CD14-positive monocyte (primary cell): ENCODE results near the gene FGF21. TPM values are rescaled to one million over a fixed set of nuclear protein-coding genes. Genes with fewer than 3 reads are reported as not detected.

Experiments
- DNase-seq, 3 donors: peaks; one replicate each; pipeline ENCODE4 v3.0.0-alpha.2; 2011 to 2022
- H2AFZ ChIP-seq: 2 replicates; pipeline ENCODE4 v1.6.0; 2012; ENCODE audit warnings: mild to moderate bottlenecking, low read depth, low read length, inconsistent platforms; ENCODE audit not compliant: insufficient read depth, poor library complexity, severe bottlenecking
- H3K27ac ChIP-seq, 2 donors: 1 replicate in 1 of 2; 2 replicates in 1 of 2; pipeline ENCODE4 v1.5.1; 2012 to 2013; ENCODE audit warnings: low read length in 2 of 2, control low read depth in 1 of 2, inconsistent platforms in 1 of 2, low read depth in 1 of 2, mild to moderate bottlenecking in 1 of 2
- H3K27me3 ChIP-seq, 2 donors: one replicate each; pipeline versions ENCODE4 v1.6.0 to v1.6.1; 2011 to 2013; ENCODE audit warnings: low read length in 2 of 2; ENCODE audit not compliant: control insufficient read depth in 2 of 2, insufficient read depth in 2 of 2
- H3K36me3 ChIP-seq, 2 donors: replicated peaks in 1 of 2; 1 replicate in 1 of 2; 2 replicates in 1 of 2; pipeline versions ENCODE4 v1.5.1 to v1.6.1; 2012 to 2013; ENCODE audit warnings: low read length in 2 of 2, control low read depth in 1 of 2, inconsistent platforms in 1 of 2, mild to moderate bottlenecking in 1 of 2; ENCODE audit not compliant: insufficient read depth in 2 of 2, control insufficient read depth in 1 of 2
- H3K4me1 ChIP-seq, 2 donors: 1 replicate in 1 of 2; 2 replicates in 1 of 2; pipeline versions ENCODE4 v1.5.1 to v1.6.1; 2012 to 2013; ENCODE audit warnings: low read length in 2 of 2, control low read depth in 1 of 2, inconsistent platforms in 1 of 2, mild to moderate bottlenecking in 1 of 2, moderate library complexity in 1 of 2; ENCODE audit not compliant: insufficient read depth in 2 of 2, control insufficient read depth in 1 of 2
- H3K4me2 ChIP-seq: replicated peaks from 2 replicates; pipeline ENCODE3; 2012; ENCODE audit warnings: low read length, moderate library complexity, mild to moderate bottlenecking; ENCODE audit not compliant: poor library complexity, severe bottlenecking; ENCODE audit errors: extremely low read depth
- H3K4me3 ChIP-seq, 3 experiments: fragments of 200-600 bp in 1 of 3; sonication (generic) in 1 of 3; replicated peaks in 1 of 3; 1 replicate in 2 of 3; 2 replicates in 1 of 3; pipeline ENCODE4 v1.5.1; 2011 to 2013; ENCODE audit warnings: low read length in 3 of 3, mild to moderate bottlenecking in 3 of 3, control low read depth in 2 of 3, low read depth in 2 of 3, inconsistent platforms in 1 of 3, moderate library complexity in 1 of 3
- H3K79me2 ChIP-seq: 2 replicates; pipeline ENCODE4 v1.6.0; 2012; ENCODE audit warnings: mild to moderate bottlenecking, control low read depth, inconsistent platforms, low read length, moderate library complexity; ENCODE audit not compliant: insufficient read depth
- H3K9ac ChIP-seq: 2 replicates; pipeline ENCODE4 v1.6.0; 2017; ENCODE audit warnings: low read length, mild to moderate bottlenecking; ENCODE audit not compliant: insufficient read depth, poor library complexity, severe bottlenecking
- H3K9me3 ChIP-seq, 2 donors: replicated peaks in 1 of 2; 1 replicate in 1 of 2; 2 replicates in 1 of 2; pipeline versions ENCODE4 v1.5.1 to v1.6.1; 2012 to 2013; ENCODE audit warnings: low read length in 2 of 2, control low read depth in 1 of 2; ENCODE audit not compliant: control insufficient read depth in 1 of 2, insufficient read depth in 1 of 2
- H4K20me1 ChIP-seq: 2 replicates; pipeline ENCODE4 v1.6.0; 2012; ENCODE audit warnings: mild to moderate bottlenecking, low read length, control low read depth, moderate library complexity; ENCODE audit not compliant: insufficient read depth
- H3K27ac Mint-ChIP-seq, 7 donors: one replicate each; pipeline ENCODE4 v1.8.0; 2020; ENCODE audit warnings: mild to moderate bottlenecking in 7 of 7, mixed read lengths in 7 of 7, moderate library complexity in 6 of 7, inconsistent platforms in 2 of 7
- H3K27me3 Mint-ChIP-seq, 3 donors: one replicate each; pipeline ENCODE4 v1.8.0; 2021 to 2022; ENCODE audit warnings: low read depth in 3 of 3, mild to moderate bottlenecking in 3 of 3, mixed read lengths in 3 of 3, moderate library complexity in 3 of 3, inconsistent platforms in 1 of 3
- H3K36me3 Mint-ChIP-seq, 2 donors: one replicate each; pipeline ENCODE4 v1.8.0; 2020; ENCODE audit warnings: mixed read lengths in 2 of 2, inconsistent platforms in 1 of 2, mild to moderate bottlenecking in 1 of 2
- H3K4me1 Mint-ChIP-seq: one replicate; pipeline ENCODE4 v1.8.0; 2020; ENCODE audit warnings: mild to moderate bottlenecking, mixed read lengths
- H3K4me3 Mint-ChIP-seq, 2 donors: one replicate each; pipeline ENCODE4 v1.8.0; 2020; ENCODE audit warnings: mild to moderate bottlenecking in 2 of 2, mixed read lengths in 2 of 2, moderate library complexity in 1 of 2
- H3K9me3 Mint-ChIP-seq, 7 donors: one replicate each; pipeline ENCODE4 v1.8.0; 2020 to 2022; ENCODE audit warnings: mixed read lengths in 7 of 7, mild to moderate bottlenecking in 6 of 7, moderate library complexity in 6 of 7, inconsistent platforms in 2 of 7
- WGBS: methylation state at CpG from one replicate; pipeline ENCODE4 v1.1.5; 2013; ENCODE audit warnings: missing lambda C conversion rate; ENCODE audit not compliant: insufficient coverage; 5-methylcytosine and 5-hydroxymethylcytosine counted together
- intact Hi-C, 2 donors: fragments of 100-400 bp; cut with micrococcal nuclease; formaldehyde crosslinking; loops; one replicate each; pipeline versions ENCODE4 v1.15.0 to v1.15.1; 2023
- polyA plus RNA-seq, 3 donors: library from polyadenylated mRNA; depleted of rRNA in 1 of 3; unstranded in 2 of 3; stranded (reverse) in 1 of 3; fragments of 300-500 nt in 2 of 3; fragments of >200 nt in 1 of 3; fragmentation: Illumina TruSeq in 2 of 3; gene quantifications; 1 replicate in 2 of 3; 2 replicates in 1 of 3; pipeline ENCODE4 v1.2.3, GENCODE V29; 2012 to 2021
- TF ChIP-seq, protein P1 (sequence below): fragments of 200-600 bp; IDR thresholded peaks from one replicate; pipeline ENCODE4 v1.8.0; 2022; ENCODE audit warnings: antibody characterized with exemption, mild to moderate bottlenecking

Gene FGF21
- polyA plus RNA-seq, 3 donors: not detected

DNA sequence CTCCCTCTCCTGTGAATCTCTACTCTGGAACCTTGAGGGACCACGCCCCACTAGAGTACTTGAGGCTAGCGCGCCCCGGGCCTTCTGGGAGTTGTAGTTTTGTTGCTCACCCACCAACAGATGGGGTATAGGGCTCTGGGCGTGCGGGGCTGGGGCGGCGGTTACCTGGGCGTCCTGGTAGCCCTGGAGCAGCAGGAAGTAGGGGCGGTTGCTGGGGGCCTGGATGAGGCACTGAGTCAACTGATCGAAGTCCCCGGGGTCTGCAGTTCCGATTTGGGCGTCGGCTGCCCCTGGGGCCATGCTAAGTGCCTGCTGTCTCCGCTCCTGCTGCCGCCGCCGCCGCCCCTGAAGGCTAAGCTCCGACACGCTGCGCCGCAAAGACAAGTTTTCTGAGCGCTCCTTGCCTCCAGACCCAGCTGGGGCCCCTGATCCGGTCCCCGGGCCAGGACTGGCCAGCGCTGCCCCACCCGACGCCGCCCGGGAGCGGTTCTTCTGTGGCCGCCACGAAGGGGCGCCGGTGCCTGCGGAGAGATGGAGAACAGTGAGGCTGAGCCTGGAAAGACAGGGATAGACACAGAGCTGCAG, 20.2 kb upstream of the FGF21 start:
- Histone ChIP-seq H3K9ac (no peak overlapping the region), H3K36me3 (no peaks in the 10 kb centered on the region), H3K27ac (no peak overlapping the region), H3K79me2 (no peaks in the 10 kb centered on the region), H3K27me3 (peaks cover 8% of the 10 kb centered on the region in 2 donors), H3K4me1 (peaks cover 6 to 16% of the 10 kb centered on the region in 2 donors), H4K20me1 (no peaks in the 10 kb centered on the region), H3K4me2 (no peak overlapping the region), H3K9me3 (peaks cover 3 to 7% of the 10 kb centered on the region in 2 donors), H3K4me3 (no peak overlapping the region), H2AFZ (no peak overlapping the region)
- intact Hi-C loops: no loop called here
- Mint-ChIP-seq H3K9me3 (peaks cover 2 to 17% (median 7%) of the 10 kb centered on the region in 7 donors), H3K36me3 (no peaks in the 10 kb centered on the region), H3K27me3 (peaks cover 20 to 45% (median 23%) of the 10 kb centered on the region in 3 donors), H3K4me3 (peak overlapping the region in 1 of 2 donors; percentile 37), H3K27ac (no peak overlapping the region), H3K4me1 (peaks cover 8% of the 10 kb centered on the region)
- TF ChIP-seq, protein P1, sequence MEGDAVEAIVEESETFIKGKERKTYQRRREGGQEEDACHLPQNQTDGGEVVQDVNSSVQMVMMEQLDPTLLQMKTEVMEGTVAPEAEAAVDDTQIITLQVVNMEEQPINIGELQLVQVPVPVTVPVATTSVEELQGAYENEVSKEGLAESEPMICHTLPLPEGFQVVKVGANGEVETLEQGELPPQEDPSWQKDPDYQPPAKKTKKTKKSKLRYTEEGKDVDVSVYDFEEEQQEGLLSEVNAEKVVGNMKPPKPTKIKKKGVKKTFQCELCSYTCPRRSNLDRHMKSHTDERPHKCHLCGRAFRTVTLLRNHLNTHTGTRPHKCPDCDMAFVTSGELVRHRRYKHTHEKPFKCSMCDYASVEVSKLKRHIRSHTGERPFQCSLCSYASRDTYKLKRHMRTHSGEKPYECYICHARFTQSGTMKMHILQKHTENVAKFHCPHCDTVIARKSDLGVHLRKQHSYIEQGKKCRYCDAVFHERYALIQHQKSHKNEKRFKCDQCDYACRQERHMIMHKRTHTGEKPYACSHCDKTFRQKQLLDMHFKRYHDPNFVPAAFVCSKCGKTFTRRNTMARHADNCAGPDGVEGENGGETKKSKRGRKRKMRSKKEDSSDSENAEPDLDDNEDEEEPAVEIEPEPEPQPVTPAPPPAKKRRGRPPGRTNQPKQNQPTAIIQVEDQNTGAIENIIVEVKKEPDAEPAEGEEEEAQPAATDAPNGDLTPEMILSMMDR: no peak
- DNase-seq: no peak
- WGBS: 95% methylated on average over 32 of the region's 38 CpGs

DNA sequence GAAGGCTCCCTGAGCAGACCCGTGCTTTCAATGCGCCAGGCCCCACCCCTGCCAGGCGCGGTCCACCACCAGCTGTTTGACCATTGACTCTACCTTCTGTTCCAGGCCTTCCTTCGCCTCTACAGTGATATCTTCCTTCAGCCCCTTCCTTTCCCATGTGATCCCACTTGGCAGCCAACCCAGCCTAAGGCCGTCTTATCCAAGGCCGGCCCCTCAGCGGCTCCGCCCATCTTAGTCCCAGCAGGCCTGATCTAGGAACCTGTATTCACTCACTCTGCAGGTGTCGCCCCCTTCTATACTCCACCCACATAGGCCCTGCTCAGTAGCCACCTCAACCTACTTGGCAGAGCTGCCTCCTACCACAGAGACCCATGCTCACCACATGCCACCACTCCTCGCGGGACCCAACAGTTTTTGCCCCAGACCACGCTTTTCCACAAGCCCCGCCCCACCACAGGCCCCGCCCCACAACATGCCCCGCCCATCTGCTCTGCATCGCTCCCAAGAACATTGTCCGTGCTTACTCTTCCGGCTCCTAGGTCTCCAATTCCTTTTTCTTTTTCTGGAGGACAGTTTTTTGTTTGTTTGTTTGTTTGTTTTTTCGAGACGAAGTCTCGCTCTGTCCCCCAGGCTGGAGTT, 17.8 kb upstream of the FGF21 start:
- DNase-seq: no peak
- H3K9ac ChIP-seq: no peak overlapping the region
- no peak overlapping the region for H2AFZ ChIP-seq
- intact Hi-C loops: no loop called here
- H3K4me1 ChIP-seq: peaks cover 13 to 27% of the 10 kb centered on the region in 2 donors
- no peaks in the 10 kb centered on the region for H3K36me3 Mint-ChIP-seq
- H3K4me3 ChIP-seq: no peak overlapping the region
- no peak overlapping the region for H3K4me2 ChIP-seq
- peaks cover 16% of the 10 kb centered on the region for H3K4me1 Mint-ChIP-seq
- peaks cover 26 to 48% (median 36%) of the 10 kb centered on the region in 3 donors for H3K27me3 Mint-ChIP-seq
- no peaks in the 10 kb centered on the region for H3K79me2 ChIP-seq
- H3K27ac ChIP-seq: no peak overlapping the region
- peaks cover 14 to 24% of the 10 kb centered on the region in 2 donors for H3K27me3 ChIP-seq
- WGBS: 77% methylated on average over 14 of the region's 22 CpGs
- peak overlapping the region in 1 of 7 donors; percentile 54 for H3K27ac Mint-ChIP-seq
- peaks cover 2 to 22% (median 11%) of the 10 kb centered on the region in 7 donors for H3K9me3 Mint-ChIP-seq
- TF ChIP-seq, protein P1: no peak
- H3K4me3 Mint-ChIP-seq: no peak overlapping the region
- no peaks in the 10 kb centered on the region for H3K36me3 ChIP-seq
- H3K9me3 ChIP-seq: peaks cover 6 to 10% of the 10 kb centered on the region in 2 donors
- no peaks in the 10 kb centered on the region for H4K20me1 ChIP-seq
